DMS153 (cell line): ENCODE data around the gene ENKD1.
A peak's percentile ranks its signal among the peaks of the same experiment; 100 is the strongest.

Experiments
- DNase-seq: peaks from one replicate; lab custom pipeline; 2025; lab: John Stamatoyannopoulos, UW

The ENKD1 gene

DNA sequence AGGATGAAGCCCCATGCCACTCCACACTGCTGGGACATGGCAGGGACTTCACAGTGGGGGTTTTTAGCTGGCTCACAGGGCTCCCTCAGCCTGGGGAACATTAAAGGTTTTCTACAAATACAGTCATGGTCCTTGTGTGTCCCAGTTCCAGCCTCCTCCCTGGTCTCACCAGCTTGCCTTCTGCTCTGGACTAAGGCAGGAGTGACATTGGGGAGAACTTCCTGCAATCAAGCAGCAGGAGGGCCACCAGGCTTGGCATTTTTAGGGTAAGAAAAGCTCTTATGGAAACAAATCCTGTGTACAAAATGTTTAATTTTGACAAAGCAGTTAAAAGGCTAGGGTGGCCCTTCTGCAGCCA, 3.9 kb downstream of the ENKD1 start:
- DNase-seq: no peak

DNA sequence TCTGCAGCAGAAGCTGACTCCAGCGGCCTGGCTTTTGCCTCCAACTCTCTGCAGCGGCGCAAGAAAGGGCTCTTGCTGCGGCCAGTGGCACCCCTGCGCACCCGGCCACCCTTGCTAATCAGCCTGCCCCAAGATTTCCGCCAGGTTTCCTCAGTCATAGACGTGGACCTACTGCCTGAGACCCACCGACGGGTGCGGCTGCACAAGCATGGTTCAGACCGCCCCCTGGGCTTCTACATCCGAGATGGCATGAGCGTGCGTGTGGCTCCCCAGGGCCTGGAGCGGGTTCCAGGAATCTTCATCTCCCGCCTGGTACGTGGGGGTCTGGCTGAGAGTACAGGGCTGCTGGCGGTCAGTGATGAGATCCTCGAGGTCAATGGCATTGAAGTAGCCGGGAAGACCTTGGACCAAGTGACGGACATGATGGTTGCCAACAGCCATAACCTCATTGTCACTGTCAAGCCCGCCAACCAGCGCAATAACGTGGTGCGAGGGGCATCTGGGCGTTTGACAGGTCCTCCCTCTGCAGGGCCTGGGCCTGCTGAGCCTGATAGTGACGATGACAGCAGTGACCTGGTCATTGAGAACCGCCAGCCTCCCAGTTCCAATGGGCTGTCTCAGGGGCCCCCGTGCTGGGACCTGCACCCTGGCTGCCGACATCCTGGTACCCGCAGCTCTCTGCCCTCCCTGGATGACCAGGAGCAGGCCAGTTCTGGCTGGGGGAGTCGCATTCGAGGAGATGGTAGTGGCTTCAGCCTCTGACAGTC, 4.5 kb downstream of the ENKD1 start:
- no peak for DNase-seq

- peak; percentile 29 for DNase-seq
These were observed 5.3 kb downstream of the ENKD1 start for GRCh38 chr16:67661101-67661761.

- DNase-seq: peak; percentile 97
These were observed 6.0 kb downstream of the ENKD1 start, which contains the start of gene PARD6A for GRCh38 chr16:67660564-67661028. Gene PARD6A, plus strand, starts transcription at chr16:67660960. Its CDS starts 79 bp downstream, at chr16:67661039.

- peak; percentile 87 for DNase-seq
These were observed 6.6 kb downstream of the ENKD1 start, which contains the start of gene ACD for GRCh38 chr16:67659675-67660563. Gene ACD, minus strand, starts transcription at chr16:67660260. Its CDS starts 40 bp downstream, at chr16:67660220.

DNA sequence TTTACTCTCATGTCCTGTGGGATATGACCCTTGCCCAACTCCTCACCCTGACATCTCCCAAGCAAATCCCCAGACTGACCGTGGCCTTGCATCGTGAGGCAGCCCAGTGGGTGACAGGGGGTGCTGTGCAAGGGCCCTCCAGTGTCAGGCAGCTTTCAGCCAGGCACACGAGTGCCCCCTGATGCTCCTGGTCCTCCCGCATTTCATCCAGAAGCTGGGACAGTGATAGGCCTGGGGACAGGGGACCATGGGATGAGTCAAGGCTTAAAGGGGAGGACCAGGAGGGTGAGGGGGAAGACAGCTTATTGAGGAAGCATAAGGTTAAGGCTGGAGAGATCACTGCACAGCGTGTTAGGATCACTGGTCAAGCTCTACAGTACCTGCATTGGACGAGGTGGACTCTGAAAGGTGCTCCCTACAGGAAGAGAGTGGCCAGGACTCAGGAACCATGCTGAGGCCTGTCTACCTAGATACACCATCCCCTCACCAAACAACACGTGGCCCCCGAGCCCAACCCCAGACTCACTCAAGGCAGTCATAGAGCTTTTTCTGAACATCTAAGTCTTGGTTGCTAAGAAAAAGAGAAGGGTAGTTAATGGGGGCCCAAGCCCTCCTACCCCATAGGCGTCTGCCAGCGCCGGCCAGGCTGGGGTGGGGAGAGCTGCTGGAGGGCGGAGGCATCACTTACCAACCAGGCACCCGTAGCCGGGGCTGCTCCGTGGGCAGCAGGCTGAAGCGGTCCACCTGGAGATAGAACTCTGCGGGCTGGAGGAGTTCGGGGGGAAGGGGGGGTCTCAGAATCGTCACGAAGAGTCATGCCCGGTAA, 7.5 kb downstream of the ENKD1 start:
- DNase-seq: no peak

DNA sequence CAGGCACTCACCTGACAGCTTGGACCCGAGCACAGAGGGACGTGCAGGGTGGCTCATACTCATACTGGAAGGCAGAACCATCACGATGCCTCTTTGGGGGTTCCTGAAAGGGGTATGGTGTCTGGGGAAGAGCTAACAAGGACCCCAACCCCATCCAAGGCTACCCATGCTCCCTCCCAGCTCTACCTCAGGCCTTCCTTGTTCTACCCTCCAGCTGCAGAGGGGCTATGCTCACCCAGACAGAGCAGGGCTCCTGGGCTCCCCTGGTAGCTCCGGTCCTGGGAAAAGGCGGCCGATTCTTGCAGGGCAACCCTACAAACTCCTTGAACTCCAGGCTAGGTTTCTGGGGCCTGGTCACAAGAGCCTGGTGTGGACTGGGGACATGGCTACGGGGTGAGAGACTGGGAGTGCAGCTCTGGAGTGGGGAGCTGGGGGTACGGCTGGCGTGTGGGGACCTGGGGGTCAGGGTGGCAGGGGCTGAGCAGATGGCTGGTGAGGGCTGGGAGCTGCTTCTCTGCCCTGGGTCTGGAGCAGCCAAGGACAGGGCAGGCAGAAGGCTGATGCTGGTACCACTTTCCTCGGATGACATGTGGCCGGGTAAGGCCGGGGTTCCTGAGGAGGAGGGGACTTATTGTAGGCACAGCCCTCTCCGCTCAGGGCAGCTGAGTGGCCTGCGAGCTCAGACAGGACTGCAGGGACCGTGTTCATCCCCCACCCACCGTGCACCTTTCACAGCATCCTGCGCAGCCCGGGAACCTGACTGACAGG, 8.6 kb downstream of the ENKD1 start:
- DNase-seq: no peak

- no peak for DNase-seq
These were observed 9.4 kb downstream of the ENKD1 start for GRCh38 chr16:67657017-67657608.

- no peak for DNase-seq
These were observed 10.1 kb downstream of the ENKD1 start for GRCh38 chr16:67656344-67657016.

DNA sequence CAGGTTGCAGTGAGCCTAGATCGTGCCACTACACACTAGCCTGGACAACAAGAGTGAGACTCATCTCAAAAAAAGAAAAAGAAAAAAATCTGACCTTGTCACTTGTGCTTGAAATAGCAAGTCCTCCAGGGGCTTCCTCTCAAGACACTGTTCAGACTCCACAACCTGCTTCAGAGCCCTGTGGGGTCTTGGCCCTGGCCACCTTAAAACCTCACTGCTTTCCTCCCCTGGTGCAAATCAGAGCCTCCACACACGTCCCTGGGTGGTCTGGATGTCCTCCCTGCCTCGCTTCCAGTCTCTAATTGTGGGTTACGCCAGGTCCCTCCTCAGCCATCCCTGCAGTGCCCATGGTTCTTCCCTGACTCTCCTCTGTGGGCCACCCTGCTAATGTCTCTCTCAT, 11.2 kb downstream of the ENKD1 start:
- no peak for DNase-seq

DNA sequence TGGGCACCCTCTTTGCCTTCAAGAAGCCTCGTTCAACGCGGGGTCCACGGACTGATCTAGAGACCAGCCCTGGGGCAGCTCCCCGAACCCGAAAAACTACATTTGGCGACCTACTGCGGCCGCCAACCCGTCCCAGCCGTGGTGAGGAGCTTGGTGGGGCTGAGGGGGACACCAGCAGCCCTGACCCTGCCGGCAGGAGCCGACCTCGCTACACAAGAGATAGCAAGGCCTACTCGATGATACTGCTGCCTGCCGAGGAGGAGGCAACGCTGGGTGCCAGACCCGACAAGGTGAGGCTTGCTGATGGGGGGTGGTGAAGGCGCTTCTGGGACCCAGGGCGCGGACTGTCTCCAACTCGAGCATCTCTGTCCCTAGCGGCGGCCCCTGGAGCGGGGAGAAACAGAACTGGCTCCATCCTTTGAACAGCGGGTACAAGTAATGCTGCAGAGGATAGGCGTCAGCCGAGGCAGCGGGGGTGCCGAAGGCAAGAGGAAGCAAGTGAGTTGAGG, 12.1 kb downstream of the ENKD1 start:
- DNase-seq: no peak

GRCh38 chr16:67653789-67654402, 12.7 kb downstream of the ENKD1 start:
- no peak for DNase-seq

DNA sequence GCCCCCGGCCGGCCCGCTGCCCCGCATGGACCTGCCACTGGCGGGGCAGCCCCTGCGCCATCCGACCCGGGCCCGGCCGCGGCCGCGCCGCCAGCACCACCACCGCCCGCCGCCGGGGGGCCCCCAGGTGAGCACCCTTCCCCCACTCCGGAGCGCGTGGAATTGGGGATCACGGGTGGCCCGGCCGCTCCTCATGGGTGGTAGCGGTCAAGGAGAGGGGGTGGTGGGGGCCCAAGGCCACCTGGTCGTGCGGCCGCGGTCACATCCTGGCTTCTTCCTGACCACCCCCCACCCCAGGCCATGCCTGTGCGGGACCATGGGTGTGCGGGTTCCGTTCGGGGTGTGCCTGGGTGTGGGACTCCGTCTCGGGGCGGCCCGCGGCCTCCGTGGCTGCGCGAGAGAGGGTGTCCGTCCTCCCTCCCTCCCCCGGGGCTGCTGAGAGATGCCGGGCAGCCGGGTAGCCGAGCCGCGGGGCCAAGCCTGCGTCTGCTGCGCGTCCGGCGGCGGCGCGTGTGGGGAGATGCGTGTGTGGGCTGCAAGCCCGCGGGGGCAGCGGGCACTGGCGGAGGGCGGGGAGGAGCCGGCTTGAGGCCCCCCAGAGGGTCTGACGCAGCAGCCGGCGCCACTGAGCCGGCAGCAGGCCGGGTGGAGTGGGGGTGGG, 13.3 kb downstream of the ENKD1 start:
- DNase-seq: no peak

- no peak for DNase-seq
These were observed 13.9 kb downstream of the ENKD1 start for GRCh38 chr16:67652578-67653127.

- no peak for DNase-seq
These were observed 14.7 kb downstream of the ENKD1 start for GRCh38 chr16:67651847-67652246.

- DNase-seq: no peak
These were observed 15.5 kb downstream of the ENKD1 start for GRCh38 chr16:67651039-67651438.

GRCh38 chr16:67650023-67650422, 16.5 kb downstream of the ENKD1 start:
- DNase-seq: no peak

DNA sequence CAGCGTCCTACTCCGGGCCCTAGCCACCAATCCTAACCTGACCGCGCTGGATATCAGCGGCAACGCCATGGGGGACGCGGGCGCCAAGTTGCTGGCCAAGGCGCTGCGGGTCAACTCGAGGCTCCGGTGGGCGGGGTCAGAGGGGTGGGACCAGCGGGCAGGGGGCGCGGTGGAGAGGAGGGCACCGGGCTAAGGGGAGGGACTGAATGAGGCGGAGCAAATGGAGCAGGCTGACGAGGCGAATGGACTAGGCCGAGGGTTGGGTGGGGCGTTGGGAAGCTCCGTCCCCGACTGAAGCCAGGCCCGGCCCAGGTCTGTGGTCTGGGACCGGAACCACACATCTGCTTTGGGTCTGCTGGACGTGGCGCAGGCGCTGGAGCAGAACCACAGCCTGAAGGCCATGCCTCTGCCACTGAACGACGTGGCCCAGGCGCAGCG, 17.0 kb downstream of the ENKD1 start:
- no peak for DNase-seq
